Bronchial epithelial cell (primary cell): Measurements from ENCODE around the gene BATF3. TPM values are rescaled to one million over a fixed set of nuclear protein-coding genes. Genes with fewer than 3 reads are reported as not detected.

Experiments used
- DNase-seq: peaks from one replicate; pipeline ENCODE4 v3.0.0-alpha.2; 2010; ENCODE audit warnings: low read depth
- FAIRE-seq: peaks from 2 replicates; lab custom pipeline; 2011; peaks lifted over from hg19 to GRCh38; lab: Jason Lieb, UNC
- H3K27me3 ChIP-seq: 2 replicates; pipeline ENCODE4 v1.5.1; 2011; ENCODE audit warnings: low read length; ENCODE audit not compliant: control insufficient read depth, insufficient read depth
- H3K36me3 ChIP-seq: 2 replicates; pipeline ENCODE4 v1.5.1; 2011; ENCODE audit warnings: low read length; ENCODE audit not compliant: control insufficient read depth, insufficient read depth
- H3K4me3 ChIP-seq: 2 replicates; pipeline ENCODE4 v1.5.1; 2011; ENCODE audit warnings: mild to moderate bottlenecking, low read depth, low read length, control low read depth
- total RNA-seq: library from RNA; depleted of rRNA; stranded (reverse); fragments of >200 nt; gene quantifications from 2 replicates; pipeline ENCODE4 v1.2.1, GENCODE V29; 2014
- TF ChIP-seq, protein P1 (sequence below): IDR thresholded peaks from 2 replicates; pipeline ENCODE4 v1.5.1; 2011; ENCODE audit warnings: mild to moderate bottlenecking, moderate library complexity, low read length, control low read depth, inconsistent platforms; ENCODE audit not compliant: insufficient read depth, severe bottlenecking

Gene BATF3
- total RNA-seq, 1 donor from 2014 or later, result 0.26 TPM

- TF ChIP-seq, protein P1, sequence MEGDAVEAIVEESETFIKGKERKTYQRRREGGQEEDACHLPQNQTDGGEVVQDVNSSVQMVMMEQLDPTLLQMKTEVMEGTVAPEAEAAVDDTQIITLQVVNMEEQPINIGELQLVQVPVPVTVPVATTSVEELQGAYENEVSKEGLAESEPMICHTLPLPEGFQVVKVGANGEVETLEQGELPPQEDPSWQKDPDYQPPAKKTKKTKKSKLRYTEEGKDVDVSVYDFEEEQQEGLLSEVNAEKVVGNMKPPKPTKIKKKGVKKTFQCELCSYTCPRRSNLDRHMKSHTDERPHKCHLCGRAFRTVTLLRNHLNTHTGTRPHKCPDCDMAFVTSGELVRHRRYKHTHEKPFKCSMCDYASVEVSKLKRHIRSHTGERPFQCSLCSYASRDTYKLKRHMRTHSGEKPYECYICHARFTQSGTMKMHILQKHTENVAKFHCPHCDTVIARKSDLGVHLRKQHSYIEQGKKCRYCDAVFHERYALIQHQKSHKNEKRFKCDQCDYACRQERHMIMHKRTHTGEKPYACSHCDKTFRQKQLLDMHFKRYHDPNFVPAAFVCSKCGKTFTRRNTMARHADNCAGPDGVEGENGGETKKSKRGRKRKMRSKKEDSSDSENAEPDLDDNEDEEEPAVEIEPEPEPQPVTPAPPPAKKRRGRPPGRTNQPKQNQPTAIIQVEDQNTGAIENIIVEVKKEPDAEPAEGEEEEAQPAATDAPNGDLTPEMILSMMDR, result no peak
- no peak overlapping the region for H3K4me3 ChIP-seq
- no peak for FAIRE-seq
- H3K27me3 ChIP-seq, result peaks cover 2% of the 10 kb centered on the region
- no peak for DNase-seq
- no peaks in the 10 kb centered on the region for H3K36me3 ChIP-seq
Measured at GRCh38 chr1:212677573-212677972, 22.1 kb downstream of the BATF3 start.

- TF ChIP-seq, protein P1, result no peak
- peaks cover 2% of the 10 kb centered on the region for H3K27me3 ChIP-seq
- FAIRE-seq, result no peak
Measured at GRCh38 chr1:212677136-212677535, 22.5 kb downstream of the BATF3 start.

DNA sequence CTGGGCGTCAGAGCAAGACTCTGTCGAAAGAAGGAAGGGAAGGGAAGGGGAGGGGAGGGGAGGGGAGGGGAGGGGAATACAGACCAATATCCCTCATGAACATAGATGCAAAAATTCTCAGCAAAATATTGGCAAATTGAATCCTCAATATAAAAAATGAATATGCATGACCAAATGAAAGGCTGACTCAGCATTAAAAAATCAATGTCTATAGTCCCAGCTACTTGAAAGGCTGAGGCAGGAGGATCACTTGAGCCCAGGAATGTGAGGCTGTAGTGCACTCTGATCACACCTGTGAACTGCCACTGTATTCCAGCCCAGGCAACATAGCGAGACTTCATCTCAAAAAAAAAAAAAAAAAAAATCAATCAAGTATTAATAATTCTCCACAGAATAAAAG lies 24.0 kb downstream of the BATF3 start:
- TF ChIP-seq, protein P1, result no peak
- DNase-seq (no peak), FAIRE-seq (no peak)
- Histone ChIP-seq H3K4me3 (no peak overlapping the region), H3K36me3 (no peaks in the 10 kb centered on the region), H3K27me3 (peaks cover 2% of the 10 kb centered on the region)

More at GRCh38 chr1:212677136-212677535, 22.5 kb downstream of the BATF3 start:
- Histone ChIP-seq H3K4me3 (no peak overlapping the region), H3K36me3 (no peaks in the 10 kb centered on the region)
- no peak for DNase-seq

DNA sequence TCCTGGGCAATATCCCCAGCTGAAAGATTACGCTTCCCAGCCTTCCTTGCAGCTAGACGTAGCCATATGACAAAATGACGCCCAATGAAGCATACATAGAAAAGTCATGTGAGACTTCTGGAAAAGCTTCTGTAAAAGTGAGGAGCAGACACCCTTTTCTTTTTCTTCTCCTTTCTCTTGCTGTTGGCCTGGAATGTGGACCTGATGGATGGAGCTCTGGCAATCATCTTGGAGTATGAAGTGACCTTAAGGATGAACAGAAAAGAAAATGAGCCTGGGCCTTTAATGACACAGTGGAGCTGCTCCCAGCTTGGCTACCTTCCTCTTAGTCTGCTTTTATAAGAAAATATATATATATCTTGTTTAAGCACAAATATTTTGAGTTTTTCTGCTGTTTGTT lies 24.8 kb downstream of the BATF3 start:
- Histone ChIP-seq H3K36me3 (no peaks in the 10 kb centered on the region), H3K4me3 (no peak overlapping the region), H3K27me3 (peaks cover 2% of the 10 kb centered on the region)
- FAIRE-seq, result no peak
- DNase-seq, result no peak
- TF ChIP-seq, protein P1, result no peak

GRCh38 chr1:212671342-212672031 lies 28.2 kb downstream of the BATF3 start:
- FAIRE-seq (no peak), DNase-seq (peak; percentile 78)

More at GRCh38 chr1:212671342-212672031, 28.2 kb downstream of the BATF3 start:
- Histone ChIP-seq H3K36me3 (no peaks in the 10 kb centered on the region), H3K27me3 (no peaks in the 10 kb centered on the region), H3K4me3 (no peak overlapping the region)
- TF ChIP-seq, protein P1, result no peak
